ENCODE measurements around the gene COG7.

COG7 gene

GRCh38 chr16:23452572-23453337 lies at the start of gene COG7:
COG7 (minus strand) TSS chr16:23453189; CDS start chr16:23452994, 195 bp downstream.
- peak; percentile 89 for DNase-seq

GRCh38 chr16:23502466-23502865 lies 49.5 kb upstream of the COG7 start:
- no peak for DNase-seq

DNA sequence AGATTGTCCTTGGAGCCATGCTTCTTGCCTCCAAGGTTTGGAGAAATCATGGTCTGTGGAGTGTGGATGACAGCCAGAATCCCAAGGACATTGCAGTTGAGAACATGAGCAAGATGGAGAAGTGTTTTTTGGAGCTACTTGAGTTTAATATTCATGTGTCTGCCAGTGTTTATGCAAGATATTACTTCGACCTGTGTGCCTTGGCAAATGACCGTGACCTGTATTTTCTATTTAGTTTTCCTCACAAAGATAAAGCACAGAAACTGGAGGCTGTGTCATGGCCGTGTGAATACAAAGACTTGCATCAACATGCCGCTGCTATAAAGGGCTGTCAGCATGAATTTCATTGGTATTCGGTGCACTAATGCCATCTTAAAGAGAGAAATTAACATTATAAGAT lies 48.3 kb upstream of the COG7 start:
- DNase-seq = no peak

DNA sequence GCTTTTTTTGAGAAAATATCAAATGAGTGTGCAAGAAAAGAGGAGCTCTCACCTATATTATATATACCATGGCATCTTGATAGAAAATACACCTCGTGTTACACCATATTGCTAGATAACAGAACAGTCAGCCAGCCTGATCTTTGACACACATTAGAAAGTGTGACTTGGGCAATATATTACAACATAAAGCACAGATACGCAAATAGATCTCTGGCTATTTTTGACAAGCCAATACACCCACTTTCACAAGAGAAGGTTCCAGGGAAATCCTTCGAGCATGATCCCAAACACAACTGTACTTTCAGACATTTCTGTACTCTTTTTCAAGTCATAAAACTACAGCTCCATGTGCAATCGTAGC lies 47.9 kb upstream of the COG7 start:
- DNase-seq = no peak

DNA sequence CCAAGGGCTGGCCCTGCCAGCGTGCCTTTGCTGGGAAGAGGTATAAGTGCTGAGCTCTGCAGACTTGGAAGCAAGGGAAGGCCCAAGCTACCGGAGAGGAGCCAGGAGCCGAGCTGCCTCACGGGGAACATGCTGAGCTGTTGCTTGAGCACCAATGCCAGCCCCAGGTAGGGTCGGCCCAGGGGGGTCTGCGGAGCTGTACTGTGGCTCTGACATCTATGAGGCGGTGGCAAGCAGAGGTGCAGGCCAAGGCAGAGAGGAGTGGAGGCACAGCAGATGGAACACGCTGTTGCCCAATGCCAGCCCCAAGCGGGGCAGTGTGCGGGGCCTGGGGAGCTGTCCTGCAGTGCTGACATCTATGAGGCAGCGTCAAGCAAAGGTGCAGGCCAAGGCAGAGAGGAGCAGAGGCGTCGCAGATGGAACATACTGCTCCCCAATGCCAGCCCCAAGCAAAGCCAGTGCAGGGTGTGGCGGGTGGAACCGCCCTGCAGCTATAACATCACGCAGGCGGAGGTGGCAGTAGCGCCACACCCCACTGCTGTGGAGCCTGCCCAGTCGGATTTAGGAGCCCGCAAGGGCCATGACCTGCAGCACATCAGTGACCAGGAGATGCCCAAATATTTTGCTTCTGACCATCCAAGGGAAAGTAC lies 47.3 kb upstream of the COG7 start:
- DNase-seq = no peak

- DNase-seq = no peak
Measured at GRCh38 chr16:23499801-23500200, 46.8 kb upstream of the COG7 start.

GRCh38 chr16:23498863-23499262 lies 45.9 kb upstream of the COG7 start:
- no peak for DNase-seq

DNA sequence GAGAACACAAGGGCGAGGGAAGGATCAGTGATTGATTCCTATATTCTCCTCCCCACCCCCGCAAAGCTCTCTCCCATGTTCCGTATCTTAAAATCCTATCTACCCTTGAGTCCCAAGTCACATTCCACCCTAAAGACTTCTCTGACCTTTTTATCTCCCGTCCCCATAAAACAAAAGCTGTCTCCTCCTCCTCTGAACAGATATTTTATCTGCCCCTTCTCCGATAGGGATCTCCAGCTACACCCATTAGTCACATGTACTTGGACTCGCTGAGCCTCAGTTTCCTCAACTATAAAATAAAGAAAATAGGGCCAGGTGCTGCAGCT lies 44.5 kb upstream of the COG7 start:
- no peak for DNase-seq

- DNase-seq = no peak
Measured at GRCh38 chr16:23496821-23497542, 44.0 kb upstream of the COG7 start.

DNA sequence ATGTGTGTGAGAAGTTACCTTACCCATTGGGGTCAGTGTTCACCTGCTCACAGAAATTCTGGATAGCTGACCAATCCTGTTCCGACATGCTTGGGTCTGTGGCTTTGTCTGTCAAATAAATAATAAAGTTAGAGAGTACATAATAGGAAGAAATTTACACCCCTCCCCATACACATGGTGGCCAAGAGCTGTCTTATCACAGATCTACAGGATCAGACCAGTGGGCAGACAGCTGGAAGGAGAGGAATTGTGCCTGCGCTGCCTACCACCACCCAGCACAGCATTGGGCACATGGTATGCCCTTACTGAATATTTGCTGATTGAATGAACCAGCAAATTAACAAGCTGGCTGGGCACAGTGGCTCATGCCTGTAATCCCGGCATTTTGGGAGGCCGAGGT lies 42.7 kb upstream of the COG7 start:
- DNase-seq = no peak

DNA sequence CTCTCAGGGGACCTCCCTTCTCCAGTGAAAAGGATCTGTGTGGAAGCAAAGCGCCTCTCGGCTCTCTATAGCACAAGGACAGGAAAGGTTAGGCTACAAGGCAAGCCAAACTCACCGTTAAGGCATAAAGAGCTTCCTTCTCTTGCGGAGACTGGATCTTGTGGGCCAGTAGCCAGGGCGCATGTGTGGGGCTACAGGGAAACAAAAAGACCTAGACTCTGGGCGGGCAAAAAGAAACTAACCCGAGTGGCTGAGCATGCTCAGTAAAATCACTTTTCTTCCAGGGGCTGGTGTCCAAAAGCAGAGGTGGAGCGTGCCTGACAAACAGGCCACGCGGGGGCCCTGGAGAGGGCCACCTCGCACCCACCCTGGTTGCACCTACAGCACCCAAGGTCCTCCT lies 41.2 kb upstream of the COG7 start:
- DNase-seq = no peak

- no peak for DNase-seq
Measured at GRCh38 chr16:23491490-23492391, 38.8 kb upstream of the COG7 start.

- no peak for DNase-seq
Measured at GRCh38 chr16:23486480-23486879, 33.5 kb upstream of the COG7 start.

GRCh38 chr16:23485841-23486240 lies 32.9 kb upstream of the COG7 start:
- no peak for DNase-seq

DNA sequence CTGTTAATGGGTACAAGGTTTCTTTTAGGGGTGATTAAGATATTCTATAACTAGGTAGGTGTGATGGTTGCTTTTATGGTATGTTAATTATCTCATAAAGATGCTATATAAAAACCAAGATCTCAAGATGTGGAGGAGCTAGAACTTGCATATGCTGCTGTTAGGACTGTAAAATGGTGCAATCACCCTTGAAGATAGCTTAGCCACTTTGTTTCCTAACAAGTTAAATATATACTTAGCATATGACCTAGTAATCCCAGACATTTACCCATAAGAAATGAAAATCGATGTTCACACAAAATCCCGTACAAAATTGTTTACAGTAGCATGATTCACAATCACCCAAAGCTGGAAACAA lies 32.2 kb upstream of the COG7 start:
- no peak for DNase-seq

DNA sequence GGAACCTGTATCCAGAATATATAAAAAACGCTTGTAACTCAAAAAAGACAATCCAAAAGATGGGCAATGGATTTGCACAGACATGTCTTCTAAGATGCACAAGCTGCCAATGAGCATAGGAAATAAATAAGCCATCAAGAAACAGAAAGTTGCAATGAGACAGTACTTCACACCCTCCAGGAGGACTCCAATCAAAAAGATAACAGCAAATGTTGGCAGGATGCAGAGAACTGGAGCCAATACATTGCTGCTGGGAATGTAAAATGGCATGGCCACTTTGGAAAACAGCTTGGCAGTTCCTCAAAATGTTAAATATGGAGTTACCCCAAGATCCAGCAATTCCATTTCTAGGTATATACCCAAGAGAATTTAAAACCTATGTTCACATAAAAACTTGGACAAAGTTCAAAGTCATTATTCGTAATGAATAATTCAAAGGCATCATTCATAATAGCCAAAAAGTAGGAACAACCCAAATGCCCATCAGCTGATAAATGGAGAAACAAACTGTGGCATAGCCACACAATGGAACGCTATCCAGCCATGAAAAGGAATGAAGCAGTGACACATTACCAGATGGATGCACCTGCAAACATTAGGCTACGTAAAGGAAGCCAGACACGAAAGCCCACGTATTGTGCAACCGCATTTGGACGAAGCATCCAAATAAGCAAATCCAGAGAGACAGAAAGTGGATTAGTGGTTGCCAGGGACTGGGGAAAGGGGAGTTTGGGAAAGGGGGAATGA lies 31.7 kb upstream of the COG7 start:
- no peak for DNase-seq

- peak; percentile 48 for DNase-seq
Measured at GRCh38 chr16:23483492-23483891, 30.5 kb upstream of the COG7 start.

- DNase-seq = peak; percentile 82
Measured at GRCh38 chr16:23482778-23483177, 29.8 kb upstream of the COG7 start.

- no peak for DNase-seq
Measured at GRCh38 chr16:23480257-23480656, 27.3 kb upstream of the COG7 start.

GRCh38 chr16:23479138-23479537 lies 26.1 kb upstream of the COG7 start:
- no peak for DNase-seq

- DNase-seq = no peak
Measured at GRCh38 chr16:23478566-23478965, 25.6 kb upstream of the COG7 start.

DNA sequence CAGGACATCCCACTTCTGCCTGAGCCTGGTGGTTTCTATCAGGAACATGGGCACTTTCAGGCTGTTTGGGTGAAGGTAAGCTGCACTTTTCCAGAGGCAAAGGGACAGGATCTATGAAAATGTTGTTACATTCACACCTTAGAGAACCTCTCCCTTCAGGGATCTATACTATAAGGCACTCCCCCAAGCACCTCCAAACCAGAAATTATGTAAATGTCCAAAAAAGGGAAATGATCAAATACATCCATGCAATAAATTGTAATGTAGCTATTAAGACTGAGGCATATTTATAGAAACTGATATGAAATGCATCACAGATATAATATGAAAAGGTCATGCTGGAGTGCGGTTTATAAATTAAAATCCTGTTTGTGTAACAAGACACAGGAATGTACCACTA lies 23.3 kb upstream of the COG7 start:
- DNase-seq = no peak

DNA sequence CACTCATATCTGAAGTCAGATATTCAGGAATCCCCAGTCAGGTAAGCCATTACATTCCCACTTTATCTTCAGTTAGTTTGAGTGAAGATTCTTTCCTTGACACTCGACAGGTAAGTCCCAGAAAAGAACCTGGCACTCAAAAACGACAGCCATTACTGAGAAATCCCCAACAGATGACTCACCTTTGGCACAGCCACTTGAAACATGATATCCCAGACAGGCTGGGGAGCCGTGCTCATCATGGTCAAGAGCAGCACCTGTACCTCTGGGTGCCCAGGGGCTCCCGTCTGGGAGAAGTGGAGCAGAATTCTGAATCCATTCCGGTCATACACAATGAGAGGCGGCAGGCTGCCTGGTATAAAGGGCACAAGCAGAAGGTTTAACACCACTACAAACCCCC lies 16.8 kb upstream of the COG7 start:
- DNase-seq = no peak

All from CD4-positive, alpha-beta T cell treated with Interleukin-17A for 1 hour (primary cell).